Measurements from ENCODE around the gene KCNJ18.

- TF ChIP-seq ZNF184 (tag by site-specific recombination; IDR thresholded peaks at IDR 0.05) = no peak
- no peak for TF ChIP-seq CTCF (tag by site-specific recombination; IDR thresholded peaks at IDR 0.05)
- no peak for TF ChIP-seq ZBTB21 (tag by site-specific recombination; IDR thresholded peaks at IDR 0.05)
- TF ChIP-seq ZEB2 (tag by site-specific recombination; IDR thresholded peaks at IDR 0.05) = no peak
- no peak for TF ChIP-seq REST (tag by site-specific recombination; IDR thresholded peaks at IDR 0.05)
- no peak for TF ChIP-seq ZNF792 (tag by site-specific recombination; IDR thresholded peaks at IDR 0.05)
- TF ChIP-seq PRDM10 (tag by site-specific recombination; IDR thresholded peaks at IDR 0.05) = no peak
Observed at GRCh38 chr17:21688293-21688949, 3.9 kb upstream of the KCNJ18 start.

All from HEK293 (cell line).